Measurements from ENCODE around the gene CDH13.

DNA sequence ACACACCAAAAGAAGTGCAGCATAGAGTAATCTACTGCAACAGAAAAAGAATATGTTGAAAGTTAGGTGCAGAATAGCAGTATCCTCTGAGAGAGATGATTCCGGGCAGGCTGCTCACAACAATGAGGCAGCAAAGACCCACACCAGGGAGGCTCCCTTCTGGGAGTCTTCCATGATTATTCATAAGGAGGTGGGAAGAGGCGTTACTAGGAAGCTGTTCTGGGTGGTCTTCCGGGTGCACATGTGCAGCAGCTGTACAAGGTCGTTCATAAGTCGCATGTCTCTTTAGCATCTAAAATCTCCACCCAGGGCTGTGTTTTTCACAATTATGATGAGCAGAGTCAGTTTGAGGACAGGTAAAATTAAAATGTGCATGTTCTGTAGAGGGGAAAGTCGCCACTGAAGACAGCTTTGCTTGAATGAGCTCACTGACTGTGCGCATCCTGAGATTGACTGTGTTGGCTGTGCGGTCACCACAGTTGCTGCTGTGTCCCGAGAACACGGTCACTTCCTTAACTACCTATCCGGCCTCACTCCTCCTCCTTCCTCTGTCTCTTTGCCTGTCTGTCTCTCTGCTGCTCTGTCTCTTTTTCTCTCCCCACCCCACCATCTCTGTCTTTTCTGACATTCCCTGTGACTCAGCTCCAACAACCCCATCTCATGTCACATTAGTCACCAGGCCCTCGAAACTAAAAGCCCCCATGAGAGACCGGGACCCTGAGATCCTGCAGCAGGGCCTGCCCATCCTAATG is 1055.5 kb downstream of the CDH13 start:
- TF ChIP-seq CREB1 (CRISPR knock-in tag; IDR thresholded peaks at IDR 0.05; ENCODE audit: low read depth) = no peak
- TF ChIP-seq, protein P1, sequence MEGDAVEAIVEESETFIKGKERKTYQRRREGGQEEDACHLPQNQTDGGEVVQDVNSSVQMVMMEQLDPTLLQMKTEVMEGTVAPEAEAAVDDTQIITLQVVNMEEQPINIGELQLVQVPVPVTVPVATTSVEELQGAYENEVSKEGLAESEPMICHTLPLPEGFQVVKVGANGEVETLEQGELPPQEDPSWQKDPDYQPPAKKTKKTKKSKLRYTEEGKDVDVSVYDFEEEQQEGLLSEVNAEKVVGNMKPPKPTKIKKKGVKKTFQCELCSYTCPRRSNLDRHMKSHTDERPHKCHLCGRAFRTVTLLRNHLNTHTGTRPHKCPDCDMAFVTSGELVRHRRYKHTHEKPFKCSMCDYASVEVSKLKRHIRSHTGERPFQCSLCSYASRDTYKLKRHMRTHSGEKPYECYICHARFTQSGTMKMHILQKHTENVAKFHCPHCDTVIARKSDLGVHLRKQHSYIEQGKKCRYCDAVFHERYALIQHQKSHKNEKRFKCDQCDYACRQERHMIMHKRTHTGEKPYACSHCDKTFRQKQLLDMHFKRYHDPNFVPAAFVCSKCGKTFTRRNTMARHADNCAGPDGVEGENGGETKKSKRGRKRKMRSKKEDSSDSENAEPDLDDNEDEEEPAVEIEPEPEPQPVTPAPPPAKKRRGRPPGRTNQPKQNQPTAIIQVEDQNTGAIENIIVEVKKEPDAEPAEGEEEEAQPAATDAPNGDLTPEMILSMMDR (conservative IDR thresholded peaks at IDR 0.05; ENCODE audit: low read depth in 2 of 2) = no peak
- no peak for TF ChIP-seq STAT1 (IDR thresholded peaks at IDR 0.05; ENCODE audit: unreplicated experiment)
- TF ChIP-seq EZH2 (IDR thresholded peaks at IDR 0.05; ENCODE audit: low read depth, unreplicated experiment) = no peak

Measured in GM23338 (cell line).